GM10266 (cell line): ENCODE results near the gene SHC1.

ENCODE experiments used
- DNase-seq: peaks from one replicate; pipeline ENCODE4 v3.0.0; 2012; ENCODE audit errors: extremely low spot score
- TF ChIP-seq, protein P1 (sequence below): IDR thresholded peaks from 2 replicates; pipeline ENCODE4 v1.5.1; 2012; ENCODE audit warnings: mild to moderate bottlenecking, low read depth; ENCODE audit not compliant: control insufficient read depth, insufficient read depth; ENCODE audit errors: missing control alignments

The SHC1 gene

DNA sequence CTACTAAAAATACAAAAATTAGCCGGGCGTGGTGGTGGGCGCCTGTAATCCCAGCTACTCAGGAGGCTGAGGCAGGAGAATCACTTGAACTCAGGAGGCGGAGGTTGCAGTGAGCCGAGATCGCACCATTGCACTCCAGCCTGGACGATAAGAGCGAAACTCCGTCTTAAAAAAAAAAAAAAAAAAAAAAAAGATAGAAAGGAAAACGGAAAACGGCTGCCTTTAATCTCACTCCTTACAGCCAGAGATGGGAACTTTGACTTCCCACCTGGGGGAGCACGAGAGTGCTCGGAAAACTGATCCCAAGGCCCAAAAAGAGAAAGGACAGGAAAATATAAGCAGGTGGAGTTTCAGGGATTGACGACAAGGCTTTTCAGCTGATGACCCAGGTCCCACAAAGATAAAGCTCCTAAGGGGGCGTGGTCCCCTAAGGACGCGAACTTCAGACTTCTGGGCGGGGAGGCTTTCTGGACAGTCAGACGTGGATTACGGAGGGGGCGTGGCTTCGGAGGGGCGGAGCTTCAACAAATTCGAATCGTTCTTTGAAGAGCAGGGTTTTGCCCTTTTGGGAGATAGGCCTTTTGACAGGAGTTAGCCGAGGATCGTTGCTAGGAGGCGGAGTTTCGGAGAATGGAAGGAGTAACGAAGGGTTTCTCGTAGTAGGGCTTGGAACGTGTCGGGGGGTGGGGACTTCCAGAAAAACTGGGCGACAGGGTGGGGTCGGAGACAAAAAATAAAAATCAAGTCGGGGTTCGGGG lies 3.0 kb upstream of the SHC1 start:
- TF ChIP-seq, protein P1, sequence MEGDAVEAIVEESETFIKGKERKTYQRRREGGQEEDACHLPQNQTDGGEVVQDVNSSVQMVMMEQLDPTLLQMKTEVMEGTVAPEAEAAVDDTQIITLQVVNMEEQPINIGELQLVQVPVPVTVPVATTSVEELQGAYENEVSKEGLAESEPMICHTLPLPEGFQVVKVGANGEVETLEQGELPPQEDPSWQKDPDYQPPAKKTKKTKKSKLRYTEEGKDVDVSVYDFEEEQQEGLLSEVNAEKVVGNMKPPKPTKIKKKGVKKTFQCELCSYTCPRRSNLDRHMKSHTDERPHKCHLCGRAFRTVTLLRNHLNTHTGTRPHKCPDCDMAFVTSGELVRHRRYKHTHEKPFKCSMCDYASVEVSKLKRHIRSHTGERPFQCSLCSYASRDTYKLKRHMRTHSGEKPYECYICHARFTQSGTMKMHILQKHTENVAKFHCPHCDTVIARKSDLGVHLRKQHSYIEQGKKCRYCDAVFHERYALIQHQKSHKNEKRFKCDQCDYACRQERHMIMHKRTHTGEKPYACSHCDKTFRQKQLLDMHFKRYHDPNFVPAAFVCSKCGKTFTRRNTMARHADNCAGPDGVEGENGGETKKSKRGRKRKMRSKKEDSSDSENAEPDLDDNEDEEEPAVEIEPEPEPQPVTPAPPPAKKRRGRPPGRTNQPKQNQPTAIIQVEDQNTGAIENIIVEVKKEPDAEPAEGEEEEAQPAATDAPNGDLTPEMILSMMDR: no peak

DNA sequence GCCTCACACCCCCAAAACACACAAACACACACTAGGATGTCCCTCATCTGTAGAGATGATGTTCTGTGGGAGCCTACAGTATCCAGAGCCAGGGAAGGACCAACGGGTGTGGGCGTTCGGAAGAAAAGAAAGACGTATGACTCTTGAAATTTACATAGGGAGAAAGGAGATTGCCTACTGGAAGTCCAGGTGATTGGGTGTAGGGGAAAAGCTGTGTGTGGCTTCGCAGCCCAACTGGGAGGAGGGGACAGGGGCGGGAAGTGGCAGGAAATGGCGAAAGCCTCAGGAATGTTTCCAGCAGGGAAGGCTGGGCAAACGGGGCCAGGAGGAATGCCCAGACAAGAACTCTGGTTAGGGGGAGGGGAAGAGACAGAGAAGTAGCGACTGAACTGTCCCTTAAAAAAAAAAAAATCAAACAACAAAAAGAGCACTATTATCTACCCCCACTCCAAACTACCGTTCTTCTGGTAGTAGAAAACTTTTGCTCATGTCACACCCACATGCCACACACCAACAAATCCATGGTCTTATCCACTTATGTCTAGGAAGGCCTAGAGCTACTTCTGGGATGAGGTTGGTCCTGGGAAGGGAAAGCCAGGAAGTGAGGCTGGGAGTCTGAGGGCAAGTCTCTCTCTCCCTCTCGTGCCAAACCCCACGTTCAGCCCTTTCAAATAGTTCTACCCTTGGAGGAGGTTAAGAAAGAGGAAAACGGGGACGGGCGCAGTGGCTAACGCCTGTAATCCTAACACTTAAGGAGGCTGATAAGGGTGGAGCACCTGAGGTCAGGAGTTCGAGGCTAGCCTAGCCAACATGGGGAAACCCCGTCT lies 2.2 kb upstream of the SHC1 start:
- DNase-seq: no peak
- TF ChIP-seq, protein P1: no peak

More for the DNA sequence above, 3.0 kb upstream of the SHC1 start:
- DNase-seq: peak; percentile 88

DNA sequence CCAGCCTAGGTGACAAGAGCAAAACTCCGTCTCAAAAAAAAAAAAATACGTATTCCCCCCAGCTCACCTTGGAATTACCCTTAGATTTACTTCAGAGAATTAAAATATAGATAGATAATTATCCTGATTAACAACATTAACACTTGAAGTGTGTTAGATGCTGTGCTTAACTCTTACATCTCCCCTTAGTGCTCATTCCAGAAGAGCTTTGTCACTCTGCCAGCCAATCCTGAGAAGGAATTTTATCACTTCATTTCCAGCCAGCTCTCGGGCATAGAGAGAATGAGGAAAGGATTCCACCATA lies 1.6 kb upstream of the SHC1 start:
- DNase-seq: no peak
- TF ChIP-seq, protein P1: no peak

DNA sequence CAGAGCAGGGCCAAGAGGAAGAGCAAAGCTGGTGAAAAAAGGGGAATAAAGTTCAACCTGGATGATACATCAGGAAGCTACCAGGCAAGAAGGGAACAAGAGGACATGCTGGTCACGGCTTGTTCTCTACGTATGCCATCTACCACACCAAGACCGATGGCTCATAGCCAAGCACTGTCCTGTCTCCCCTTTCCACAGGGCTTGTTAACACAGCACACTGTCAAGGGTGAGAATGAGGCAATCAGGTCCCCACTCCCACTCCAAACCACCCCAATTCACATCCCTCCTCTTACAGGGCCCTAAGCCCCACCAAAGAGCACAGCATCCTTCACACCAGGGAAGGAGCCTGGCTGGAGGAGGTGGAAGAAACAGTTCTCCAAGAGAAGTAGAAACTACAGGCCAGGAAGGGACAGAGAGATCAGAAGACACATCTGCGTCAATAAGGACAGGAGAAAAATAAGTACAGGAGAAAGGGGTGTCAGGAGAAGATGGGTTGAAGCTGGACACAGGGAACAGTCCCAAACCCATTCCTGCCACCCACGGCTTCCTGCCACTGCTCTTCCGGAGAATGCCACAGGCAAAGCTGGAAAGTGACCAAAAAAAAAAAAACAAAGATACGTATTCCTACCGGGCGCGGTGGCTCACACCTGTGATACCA lies 923 bp upstream of the SHC1 start:
- no peak for DNase-seq
- TF ChIP-seq, protein P1: no peak

DNA sequence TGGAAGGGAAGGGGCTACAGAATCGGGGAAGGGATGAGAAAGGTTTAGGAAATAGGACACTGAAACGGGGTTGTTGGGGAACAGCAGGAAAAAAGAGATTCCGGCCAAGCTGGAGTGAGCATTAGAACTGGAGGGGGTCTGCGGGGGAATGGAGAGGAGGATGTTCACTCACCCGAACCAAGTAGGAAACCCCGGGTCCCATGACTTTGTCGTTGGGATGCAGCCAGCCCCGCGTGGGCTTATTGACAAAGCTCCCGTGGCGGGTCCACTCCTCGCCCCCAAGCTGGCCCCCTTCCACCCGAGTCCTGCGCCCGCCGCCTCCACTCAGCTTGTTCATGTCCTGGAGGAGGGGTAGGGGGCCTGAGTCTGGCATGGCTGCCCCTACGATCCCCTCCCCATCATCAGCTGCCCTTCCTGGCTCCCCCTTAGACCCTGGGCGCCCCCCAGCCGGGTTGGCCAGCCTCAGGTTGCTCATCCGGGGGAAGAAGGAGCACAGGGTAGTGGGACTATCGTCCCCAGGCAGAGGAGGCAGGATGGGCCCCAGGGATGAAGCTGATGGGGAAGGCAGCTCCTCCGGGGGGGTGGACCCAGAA lies 591 bp downstream of the SHC1 start:
- TF ChIP-seq, protein P1: no peak
- DNase-seq: no peak

DNA sequence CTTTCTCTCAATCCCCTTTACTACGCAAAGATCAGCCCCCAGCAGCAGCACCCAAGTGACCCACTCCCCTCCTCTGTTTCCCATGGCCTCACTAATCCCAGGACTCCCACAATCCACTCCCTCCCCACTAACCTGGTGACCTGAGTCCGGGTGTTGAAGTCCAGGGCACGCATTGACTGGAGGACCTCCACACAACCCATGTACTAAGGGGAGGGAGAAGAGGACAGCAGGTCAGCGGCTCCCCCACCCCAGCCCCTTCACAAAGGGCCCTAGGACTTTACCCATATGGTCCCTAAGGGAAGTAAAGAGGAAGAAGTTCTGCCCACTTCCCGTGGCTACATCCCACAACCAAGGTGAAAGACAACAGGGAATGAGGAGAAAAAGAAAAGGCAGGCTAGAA lies 1.3 kb downstream of the SHC1 start:
- TF ChIP-seq, protein P1: no peak
- DNase-seq: no peak
